ENCODE measurements around the gene HPSE2.
"Not testable (repeated sequence)": the region's sequence is repeated elsewhere in the genome, so short reads cannot be mapped to it uniquely, and the experiment has no call there.

HPSE2 gene

GRCh38 chr10:98511876-98512275 lies 723.8 kb downstream of the HPSE2 start:
- Histone ChIP-seq H3K27ac (ENCODE audit: low read depth, low read length) (no peak overlapping the region), H3K4me3 (ENCODE audit: low read depth in 1 of 2, low read length in 2 of 2) (no peak overlapping the region), H3K9ac (ENCODE audit: low read length) (no peak overlapping the region), H3K4me1 (ENCODE audit: insufficient read depth, low read length) (no peaks in the 10 kb centered on the region), H3K36me3 (ENCODE audit: insufficient read depth, low read length) (no peaks in the 10 kb centered on the region), H3K27me3 (ENCODE audit: control insufficient read depth in 1 of 2, insufficient read depth in 2 of 2, low read length in 2 of 2) (no peaks in the 10 kb centered on the region), H3K9me3 (ENCODE audit: low read length) (no peaks in the 10 kb centered on the region)

GRCh38 chr10:98510412-98510995 lies 725.1 kb downstream of the HPSE2 start:
- Histone ChIP-seq H3K9me3 (ENCODE audit: low read length) (no peaks in the 10 kb centered on the region), H3K27ac (ENCODE audit: low read depth, low read length) (no peak overlapping the region), H3K9ac (ENCODE audit: low read length) (no peak overlapping the region), H3K4me1 (ENCODE audit: insufficient read depth, low read length) (no peaks in the 10 kb centered on the region), H3K27me3 (ENCODE audit: control insufficient read depth in 1 of 2, insufficient read depth in 2 of 2, low read length in 2 of 2) (no peaks in the 10 kb centered on the region), H3K36me3 (ENCODE audit: insufficient read depth, low read length) (no peaks in the 10 kb centered on the region), H3K4me3 (ENCODE audit: low read depth in 1 of 2, low read length in 2 of 2) (no peak overlapping the region)

GRCh38 chr10:98509745-98510144 lies 725.9 kb downstream of the HPSE2 start:
- Histone ChIP-seq H3K27me3 (ENCODE audit: control insufficient read depth in 1 of 2, insufficient read depth in 2 of 2, low read length in 2 of 2) (no peaks in the 10 kb centered on the region), H3K36me3 (ENCODE audit: insufficient read depth, low read length) (no peaks in the 10 kb centered on the region), H3K4me1 (ENCODE audit: insufficient read depth, low read length) (no peaks in the 10 kb centered on the region), H3K4me3 (ENCODE audit: low read depth in 1 of 2, low read length in 2 of 2) (no peak overlapping the region), H3K9me3 (ENCODE audit: low read length) (no peaks in the 10 kb centered on the region), H3K9ac (ENCODE audit: low read length) (no peak overlapping the region), H3K27ac (ENCODE audit: low read depth, low read length) (no peak overlapping the region)

GRCh38 chr10:98502535-98502934 lies 733.1 kb downstream of the HPSE2 start:
- not testable (repeated sequence) for H3K27ac ChIP-seq (ENCODE audit: low read depth, low read length); H3K4me3 ChIP-seq (ENCODE audit: low read depth in 1 of 2, low read length in 2 of 2); H3K4me1 ChIP-seq (ENCODE audit: insufficient read depth, low read length); H3K36me3 ChIP-seq (ENCODE audit: insufficient read depth, low read length); H3K9me3 ChIP-seq (ENCODE audit: low read length); H3K27me3 ChIP-seq (ENCODE audit: control insufficient read depth in 1 of 2, insufficient read depth in 2 of 2, low read length in 2 of 2); H3K9ac ChIP-seq (ENCODE audit: low read length)

GRCh38 chr10:98492763-98493162 lies 742.9 kb downstream of the HPSE2 start:
- Histone ChIP-seq H3K36me3 (ENCODE audit: insufficient read depth, low read length) (no peaks in the 10 kb centered on the region), H3K9me3 (ENCODE audit: low read length) (no peaks in the 10 kb centered on the region), H3K4me1 (ENCODE audit: insufficient read depth, low read length) (no peaks in the 10 kb centered on the region), H3K27me3 (ENCODE audit: control insufficient read depth in 1 of 2, insufficient read depth in 2 of 2, low read length in 2 of 2) (no peaks in the 10 kb centered on the region), H3K27ac (ENCODE audit: low read depth, low read length) (no peak overlapping the region), H3K9ac (ENCODE audit: low read length) (no peak overlapping the region), H3K4me3 (ENCODE audit: low read depth in 1 of 2, low read length in 2 of 2) (no peak overlapping the region)

- no peaks in the 10 kb centered on the region for H3K4me1 ChIP-seq (ENCODE audit: insufficient read depth, low read length)
- H3K4me3 ChIP-seq (ENCODE audit: low read depth in 1 of 2, low read length in 2 of 2): no peak overlapping the region
- H3K27me3 ChIP-seq (ENCODE audit: control insufficient read depth in 1 of 2, insufficient read depth in 2 of 2, low read length in 2 of 2): no peaks in the 10 kb centered on the region
- no peak overlapping the region for H3K27ac ChIP-seq (ENCODE audit: low read depth, low read length)
- H3K9me3 ChIP-seq (ENCODE audit: low read length): no peaks in the 10 kb centered on the region
- H3K36me3 ChIP-seq (ENCODE audit: insufficient read depth, low read length): no peaks in the 10 kb centered on the region
- no peak overlapping the region for H3K9ac ChIP-seq (ENCODE audit: low read length)
Measured at GRCh38 chr10:98489561-98490481, 745.8 kb downstream of the HPSE2 start.

GRCh38 chr10:98488669-98489430 lies 746.8 kb downstream of the HPSE2 start:
- Histone ChIP-seq H3K9me3 (ENCODE audit: low read length) (no peaks in the 10 kb centered on the region), H3K4me3 (ENCODE audit: low read depth in 1 of 2, low read length in 2 of 2) (no peak overlapping the region), H3K9ac (ENCODE audit: low read length) (no peak overlapping the region), H3K27ac (ENCODE audit: low read depth, low read length) (no peak overlapping the region), H3K36me3 (ENCODE audit: insufficient read depth, low read length) (no peaks in the 10 kb centered on the region), H3K27me3 (ENCODE audit: control insufficient read depth in 1 of 2, insufficient read depth in 2 of 2, low read length in 2 of 2) (no peaks in the 10 kb centered on the region), H3K4me1 (ENCODE audit: insufficient read depth, low read length) (no peaks in the 10 kb centered on the region)

- no peaks in the 10 kb centered on the region for H3K36me3 ChIP-seq (ENCODE audit: insufficient read depth, low read length)
- no peaks in the 10 kb centered on the region for H3K4me1 ChIP-seq (ENCODE audit: insufficient read depth, low read length)
- no peak overlapping the region for H3K4me3 ChIP-seq (ENCODE audit: low read depth in 1 of 2, low read length in 2 of 2)
- H3K27me3 ChIP-seq (ENCODE audit: control insufficient read depth in 1 of 2, insufficient read depth in 2 of 2, low read length in 2 of 2): no peaks in the 10 kb centered on the region
- H3K9me3 ChIP-seq (ENCODE audit: low read length): no peaks in the 10 kb centered on the region
- no peak overlapping the region for H3K27ac ChIP-seq (ENCODE audit: low read depth, low read length)
- no peak overlapping the region for H3K9ac ChIP-seq (ENCODE audit: low read length)
Measured at GRCh38 chr10:98487649-98488048, 748.0 kb downstream of the HPSE2 start.

GRCh38 chr10:98486421-98486820 lies 749.2 kb downstream of the HPSE2 start:
- Histone ChIP-seq H3K4me1 (ENCODE audit: insufficient read depth, low read length) (no peaks in the 10 kb centered on the region), H3K9ac (ENCODE audit: low read length) (no peak overlapping the region), H3K27ac (ENCODE audit: low read depth, low read length) (no peak overlapping the region), H3K4me3 (ENCODE audit: low read depth in 1 of 2, low read length in 2 of 2) (no peak overlapping the region), H3K27me3 (ENCODE audit: control insufficient read depth in 1 of 2, insufficient read depth in 2 of 2, low read length in 2 of 2) (no peaks in the 10 kb centered on the region), H3K36me3 (ENCODE audit: insufficient read depth, low read length) (no peaks in the 10 kb centered on the region), H3K9me3 (ENCODE audit: low read length) (no peaks in the 10 kb centered on the region)

- Histone ChIP-seq H3K4me3 (ENCODE audit: low read depth in 1 of 2, low read length in 2 of 2) (no peak overlapping the region), H3K27me3 (ENCODE audit: control insufficient read depth in 1 of 2, insufficient read depth in 2 of 2, low read length in 2 of 2) (no peaks in the 10 kb centered on the region), H3K27ac (ENCODE audit: low read depth, low read length) (no peak overlapping the region), H3K36me3 (ENCODE audit: insufficient read depth, low read length) (no peaks in the 10 kb centered on the region), H3K4me1 (ENCODE audit: insufficient read depth, low read length) (no peaks in the 10 kb centered on the region), H3K9me3 (ENCODE audit: low read length) (no peaks in the 10 kb centered on the region), H3K9ac (ENCODE audit: low read length) (no peak overlapping the region)
Measured at GRCh38 chr10:98485959-98486358, 749.7 kb downstream of the HPSE2 start.

GRCh38 chr10:98483658-98484057 lies 752.0 kb downstream of the HPSE2 start:
- Histone ChIP-seq H3K36me3 (ENCODE audit: insufficient read depth, low read length) (no peaks in the 10 kb centered on the region), H3K4me1 (ENCODE audit: insufficient read depth, low read length) (no peaks in the 10 kb centered on the region), H3K27me3 (ENCODE audit: control insufficient read depth in 1 of 2, insufficient read depth in 2 of 2, low read length in 2 of 2) (no peaks in the 10 kb centered on the region), H3K9me3 (ENCODE audit: low read length) (no peaks in the 10 kb centered on the region), H3K4me3 (ENCODE audit: low read depth in 1 of 2, low read length in 2 of 2) (no peak overlapping the region), H3K27ac (ENCODE audit: low read depth, low read length) (no peak overlapping the region), H3K9ac (ENCODE audit: low read length) (no peak overlapping the region)

Data from muscle layer of colon (tissue), 2 donors.